Osteocyte (in vitro differentiated cells): ENCODE results near the gene OPCML. TPM values are rescaled to one million over a fixed set of nuclear protein-coding genes. Genes with fewer than 3 reads are reported as not detected.

ENCODE experiments used
- DNase-seq: peaks from one replicate; pipeline ENCODE4 v3.0.0; 2021; ENCODE audit warnings: mixed read lengths; ENCODE audit not compliant: unreplicated experiment; ENCODE audit errors: extremely low spot score
- H3K27ac Mint-ChIP-seq: one replicate; pipeline ENCODE4 v1.8.0; 2021; ENCODE audit warnings: mild to moderate bottlenecking, mixed read lengths; ENCODE audit not compliant: unreplicated experiment
- H3K27me3 Mint-ChIP-seq: one replicate; pipeline ENCODE4 v1.8.0; 2021; ENCODE audit warnings: mixed read lengths; ENCODE audit not compliant: unreplicated experiment
- H3K36me3 Mint-ChIP-seq: one replicate; pipeline ENCODE4 v1.8.0; 2021; ENCODE audit warnings: mixed read lengths; ENCODE audit not compliant: unreplicated experiment
- H3K4me1 Mint-ChIP-seq: one replicate; pipeline ENCODE4 v1.8.0; 2021; ENCODE audit warnings: mixed read lengths; ENCODE audit not compliant: unreplicated experiment
- H3K4me3 Mint-ChIP-seq: one replicate; pipeline ENCODE4 v1.8.0; 2021; ENCODE audit warnings: mild to moderate bottlenecking, moderate library complexity, mixed read lengths; ENCODE audit not compliant: unreplicated experiment
- H3K9me3 Mint-ChIP-seq: one replicate; pipeline ENCODE4 v1.8.0; 2021; ENCODE audit warnings: mixed read lengths; ENCODE audit not compliant: unreplicated experiment
- CTCF ChIP-seq: fragments of 200-600 bp; sonication (generic); IDR thresholded peaks from 2 replicates; pipeline ENCODE4 v1.5.0; 2021; ENCODE audit warnings: antibody characterized with exemption, mild to moderate bottlenecking, moderate library complexity
- total RNA-seq: library from RNA; stranded (reverse); gene quantifications from 2 replicates; pipeline ENCODE4 v1.2.1, GENCODE V29; 2021

The OPCML gene
- total RNA-seq, 1 donor from 2014 or later: 0.11 TPM

GRCh38 chr11:133399855-133400625 is 132.3 kb downstream of the OPCML start:
- H3K9me3 Mint-ChIP-seq: peaks cover 17% of the 10 kb centered on the region
- no peak overlapping the region for H3K27ac Mint-ChIP-seq
- H3K4me3 Mint-ChIP-seq: no peak overlapping the region
- no peak for DNase-seq
- TF ChIP-seq CTCF: no peak
- H3K27me3 Mint-ChIP-seq: no peaks in the 10 kb centered on the region
- no peaks in the 10 kb centered on the region for H3K4me1 Mint-ChIP-seq
- H3K36me3 Mint-ChIP-seq: no peaks in the 10 kb centered on the region

GRCh38 chr11:133399294-133399693 is 133.0 kb downstream of the OPCML start:
- H3K27ac Mint-ChIP-seq: no peak overlapping the region
- DNase-seq: no peak
- H3K4me1 Mint-ChIP-seq: no peaks in the 10 kb centered on the region
- no peak overlapping the region for H3K4me3 Mint-ChIP-seq
- H3K9me3 Mint-ChIP-seq: peaks cover 15% of the 10 kb centered on the region
- no peak for TF ChIP-seq CTCF
- H3K36me3 Mint-ChIP-seq: no peaks in the 10 kb centered on the region
- H3K27me3 Mint-ChIP-seq: no peaks in the 10 kb centered on the region

- DNase-seq: no peak
- H3K27ac Mint-ChIP-seq: no peak overlapping the region
- peaks cover 7% of the 10 kb centered on the region for H3K9me3 Mint-ChIP-seq
- H3K4me1 Mint-ChIP-seq: no peaks in the 10 kb centered on the region
- no peaks in the 10 kb centered on the region for H3K36me3 Mint-ChIP-seq
- TF ChIP-seq CTCF: no peak
- H3K27me3 Mint-ChIP-seq: no peaks in the 10 kb centered on the region
- no peak overlapping the region for H3K4me3 Mint-ChIP-seq
Measured at GRCh38 chr11:133390803-133391202, 141.5 kb downstream of the OPCML start.

- Mint-ChIP-seq H3K27ac (no peak overlapping the region), H3K36me3 (no peaks in the 10 kb centered on the region), H3K9me3 (peaks cover 7% of the 10 kb centered on the region), H3K4me3 (no peak overlapping the region), H3K4me1 (no peaks in the 10 kb centered on the region), H3K27me3 (no peaks in the 10 kb centered on the region)
- no peak for DNase-seq
- TF ChIP-seq CTCF: no peak
Measured at GRCh38 chr11:133388975-133389568, 143.2 kb downstream of the OPCML start.

GRCh38 chr11:133388260-133388659 is 144.0 kb downstream of the OPCML start:
- H3K36me3 Mint-ChIP-seq: no peaks in the 10 kb centered on the region
- H3K27me3 Mint-ChIP-seq: no peaks in the 10 kb centered on the region
- H3K9me3 Mint-ChIP-seq: peaks cover 4% of the 10 kb centered on the region
- DNase-seq: no peak
- H3K27ac Mint-ChIP-seq: no peak overlapping the region
- no peak for TF ChIP-seq CTCF
- H3K4me1 Mint-ChIP-seq: no peaks in the 10 kb centered on the region
- H3K4me3 Mint-ChIP-seq: no peak overlapping the region
